Fibroblast of the conjunctiva (primary cell): ENCODE measurements around the gene ONECUT3.

Experiments used
- DNase-seq: peaks from one replicate; pipeline ENCODE4 v3.0.0-alpha.2; 2010; ENCODE audit warnings: low read depth

ONECUT3 gene

DNA sequence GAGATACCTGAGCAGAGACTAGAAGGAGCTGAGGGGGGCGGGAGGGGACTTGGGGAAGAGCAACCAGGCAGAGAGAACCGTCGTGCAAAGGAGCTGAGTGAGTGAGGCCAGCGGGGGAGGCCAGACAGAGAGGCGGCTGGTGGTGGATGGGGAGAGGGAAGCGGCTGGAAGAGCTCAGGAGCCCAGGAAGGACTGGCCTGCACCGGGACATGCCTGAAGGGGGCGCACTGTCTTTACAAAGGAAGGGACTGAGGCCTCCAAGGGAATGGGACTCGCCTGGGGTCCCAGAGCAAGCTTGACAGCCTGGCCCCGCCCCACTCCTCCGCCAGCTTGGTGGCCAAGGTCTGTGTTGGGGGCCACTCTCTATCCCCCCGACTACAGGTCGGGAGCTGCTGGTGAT lies 14.9 kb downstream of the ONECUT3 start:
- DNase-seq: no peak

DNA sequence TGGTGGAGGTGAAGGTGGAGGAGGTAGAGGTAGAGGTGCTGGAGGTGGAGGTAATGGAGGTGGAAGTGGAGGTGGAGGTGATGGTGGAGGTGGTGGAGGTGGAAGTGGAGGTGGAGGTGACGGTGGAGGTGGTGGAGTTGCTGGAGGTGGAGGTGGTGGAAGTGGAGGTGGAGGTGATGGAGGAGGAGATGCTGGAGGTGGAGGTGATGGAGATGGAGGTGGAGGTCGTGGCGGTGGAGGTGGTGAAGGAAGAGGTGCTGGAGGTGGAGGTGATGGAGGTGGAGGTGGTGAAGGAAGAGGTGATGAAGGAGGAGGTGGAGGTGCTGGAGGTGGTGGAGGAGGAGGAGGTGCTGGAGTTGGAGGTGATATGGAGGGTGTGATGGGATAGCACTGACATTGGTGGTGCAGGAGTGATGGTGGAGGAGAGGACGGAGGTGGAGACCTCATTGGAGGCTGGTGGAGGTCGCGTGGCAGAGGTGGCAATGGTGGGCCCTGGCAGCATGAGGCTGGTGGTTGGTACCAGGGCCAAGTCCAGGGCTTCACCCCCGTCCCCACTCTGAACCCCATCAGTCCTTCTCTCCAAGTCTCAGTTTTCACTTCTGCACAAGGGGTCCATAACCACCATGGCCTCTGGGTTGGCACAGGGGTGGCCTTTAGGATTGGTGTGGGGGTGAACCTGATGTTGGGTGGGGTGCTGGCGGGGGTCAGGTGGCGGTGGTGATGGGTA lies 15.8 kb downstream of the ONECUT3 start:
- no peak for DNase-seq

DNA sequence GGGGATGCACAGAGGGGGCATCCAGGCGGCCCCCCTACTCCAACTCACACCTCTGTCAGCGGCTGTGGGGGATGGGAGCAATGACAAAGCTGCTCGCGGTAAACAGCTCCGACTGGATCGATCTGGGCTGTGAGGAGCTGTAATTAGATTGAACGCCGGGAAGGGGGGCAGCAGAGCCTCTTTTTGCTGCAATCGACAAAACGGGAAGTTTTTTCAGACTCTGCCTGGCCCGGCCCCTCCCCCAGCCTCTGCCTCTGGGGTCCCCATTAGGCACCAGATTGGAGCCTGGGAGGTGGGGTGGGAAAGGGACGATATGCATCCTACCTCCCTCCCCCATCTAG lies 16.3 kb downstream of the ONECUT3 start:
- no peak for DNase-seq

DNA sequence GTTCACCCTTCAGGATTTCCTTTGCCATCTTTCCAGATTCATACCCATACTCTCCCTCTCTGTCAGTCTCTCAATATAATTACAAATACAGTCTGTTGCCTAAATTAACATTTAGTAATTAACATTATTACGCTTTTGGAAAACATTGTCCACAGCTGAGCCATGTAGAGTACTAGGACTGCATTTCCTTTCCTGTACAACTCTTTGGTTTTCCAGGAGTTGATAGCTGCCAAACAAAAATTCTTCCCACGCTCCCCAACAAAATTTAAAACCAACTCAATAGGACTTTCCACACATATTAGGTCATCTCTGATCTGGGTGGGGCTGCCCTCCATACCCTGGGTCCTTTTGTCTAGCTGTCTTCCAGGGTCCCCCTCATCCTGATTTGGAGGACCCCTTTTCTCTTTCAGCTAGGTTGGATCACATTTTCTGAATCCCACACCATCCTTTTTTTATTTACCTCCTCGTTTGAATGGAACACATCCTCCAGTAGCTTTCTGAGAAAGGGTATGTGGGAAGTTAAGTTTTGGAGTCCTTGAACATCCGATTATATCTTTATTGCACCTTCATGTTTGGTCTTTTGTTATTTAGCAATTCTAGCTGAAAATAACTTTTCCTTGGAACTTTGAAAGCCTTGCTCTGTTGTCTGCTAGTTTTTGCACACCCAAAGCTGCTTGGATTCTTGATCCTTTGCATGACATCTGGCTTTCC lies 17.7 kb downstream of the ONECUT3 start:
- no peak for DNase-seq

DNA sequence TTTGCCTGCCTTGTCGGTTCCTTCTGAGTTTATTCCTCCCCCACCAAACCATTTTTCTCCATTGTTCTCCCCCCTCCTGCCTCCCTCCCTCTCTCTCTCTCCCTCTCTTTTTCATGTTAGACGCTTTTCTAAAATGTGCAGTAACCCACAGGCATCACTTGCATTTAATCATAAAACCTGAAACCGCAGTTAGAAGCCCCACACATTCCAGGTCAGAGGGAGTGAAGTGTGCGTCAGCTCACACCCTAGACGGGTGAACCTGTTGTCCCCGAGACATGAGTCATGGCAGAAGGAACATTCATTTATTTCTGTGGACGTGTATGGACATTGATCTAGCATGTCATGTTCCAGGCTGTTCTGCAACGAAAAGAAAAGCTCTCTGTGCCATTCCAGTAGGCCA lies 19.9 kb downstream of the ONECUT3 start:
- DNase-seq: no peak

DNA sequence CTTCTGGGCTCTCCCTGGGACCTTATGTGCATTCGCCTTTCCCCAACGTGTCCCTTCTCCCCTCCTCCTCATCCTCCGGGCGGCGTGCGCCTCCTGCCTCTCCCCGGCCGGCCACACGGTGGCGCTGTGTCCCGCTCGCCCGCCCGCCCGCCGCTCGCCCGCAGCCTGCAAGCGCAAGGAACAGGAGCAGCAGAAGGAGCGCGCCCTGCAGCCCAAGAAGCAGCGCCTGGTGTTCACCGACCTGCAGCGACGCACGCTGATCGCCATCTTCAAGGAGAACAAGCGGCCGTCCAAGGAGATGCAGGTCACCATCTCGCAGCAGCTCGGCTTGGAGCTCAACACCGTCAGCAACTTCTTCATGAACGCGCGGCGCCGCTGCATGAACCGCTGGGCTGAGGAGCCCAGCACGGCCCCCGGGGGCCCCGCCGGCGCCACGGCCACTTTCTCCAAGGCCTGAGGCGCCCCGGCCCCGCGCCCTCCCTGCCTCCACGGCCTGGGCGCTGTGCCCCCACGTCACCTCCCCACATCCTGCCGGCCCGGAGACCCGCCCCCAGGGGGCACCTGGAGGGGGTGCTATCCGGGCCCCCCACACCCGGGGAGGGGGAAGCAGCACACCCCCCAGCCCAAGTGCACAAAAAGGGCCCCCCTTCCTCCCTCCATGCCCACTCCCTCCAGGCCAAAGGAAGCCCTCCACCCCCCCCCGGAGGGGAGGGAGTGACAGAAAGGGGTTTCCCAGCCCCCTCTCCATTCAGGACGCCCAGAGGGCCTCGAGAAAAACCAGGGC lies 21.9 kb downstream of the ONECUT3 start:
- DNase-seq: no peak

DNA sequence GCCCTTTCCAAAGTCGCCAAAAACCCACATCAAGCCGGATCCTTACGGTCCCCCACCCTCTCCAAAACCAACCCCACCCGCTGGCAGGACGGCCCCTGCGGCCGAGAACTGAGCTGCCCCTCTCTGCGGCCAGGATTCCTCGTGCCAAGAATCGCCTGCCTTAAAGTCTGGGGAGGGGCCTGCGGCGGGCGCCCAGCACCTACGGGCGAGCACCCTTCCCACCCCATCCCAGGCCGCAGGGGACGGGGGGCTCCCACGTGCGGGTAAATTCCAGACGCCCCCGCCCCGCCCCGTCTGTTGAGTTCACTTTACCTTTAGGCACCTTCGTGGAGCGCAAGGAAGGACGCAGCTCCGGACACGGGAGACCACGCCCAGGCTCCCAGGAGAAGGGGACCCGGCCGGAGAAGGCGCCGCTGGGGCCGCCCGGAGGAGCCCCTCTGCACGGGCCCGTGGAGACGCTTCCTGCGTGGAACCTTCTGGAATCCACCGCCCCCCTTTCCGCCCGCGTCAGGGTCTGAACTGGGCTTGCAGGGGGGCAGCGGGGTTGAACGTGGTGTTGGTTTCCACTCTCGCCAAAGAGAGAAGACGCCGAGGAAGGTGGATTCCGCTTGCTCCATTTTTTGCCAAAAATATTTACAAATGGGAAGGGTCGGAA lies 22.8 kb downstream of the ONECUT3 start:
- no peak for DNase-seq

DNA sequence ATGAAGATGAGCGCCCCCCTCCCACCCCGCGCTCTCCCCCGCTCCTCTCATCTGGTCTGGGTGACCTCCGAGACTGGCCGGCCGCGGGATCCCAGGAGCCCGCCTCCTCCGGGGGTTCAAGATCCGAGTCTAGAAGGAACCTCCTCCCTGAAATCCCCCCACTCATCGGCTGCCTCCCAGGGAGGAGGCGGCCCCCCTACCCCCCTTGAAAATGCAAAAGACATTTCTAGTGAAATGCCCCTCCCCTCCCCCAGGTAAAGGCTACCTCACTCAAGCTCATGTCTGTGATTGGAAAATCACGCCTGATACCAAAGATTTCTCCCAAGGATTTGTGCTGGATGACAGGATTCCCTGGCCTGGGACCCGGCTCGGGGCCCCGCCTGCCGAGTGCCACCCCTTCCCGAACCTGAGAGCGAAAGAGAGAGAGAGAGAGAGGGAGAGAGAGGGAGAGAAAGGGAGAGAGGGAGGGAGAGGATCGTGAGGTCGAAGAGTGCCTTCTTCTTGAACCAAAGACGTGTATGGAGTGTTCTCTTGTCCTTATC lies 23.4 kb downstream of the ONECUT3 start:
- no peak for DNase-seq

DNA sequence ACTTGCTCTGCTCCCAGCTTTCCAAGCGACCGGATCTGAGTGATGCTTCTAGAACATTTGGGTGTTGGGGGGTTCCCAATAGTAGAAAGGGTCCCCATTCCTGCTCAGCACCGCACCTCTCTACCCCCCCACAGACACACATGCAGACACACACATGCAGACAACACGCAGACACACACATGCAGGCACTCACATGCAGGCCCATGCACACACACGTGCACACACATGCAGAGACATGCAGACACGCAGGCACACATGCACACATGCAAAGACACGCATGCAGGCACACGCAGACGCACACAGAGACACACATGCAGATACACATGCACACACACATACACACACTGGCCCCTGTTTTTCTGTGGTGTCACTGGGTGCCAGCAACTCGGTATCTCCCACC lies 23.8 kb downstream of the ONECUT3 start:
- DNase-seq: no peak

DNA sequence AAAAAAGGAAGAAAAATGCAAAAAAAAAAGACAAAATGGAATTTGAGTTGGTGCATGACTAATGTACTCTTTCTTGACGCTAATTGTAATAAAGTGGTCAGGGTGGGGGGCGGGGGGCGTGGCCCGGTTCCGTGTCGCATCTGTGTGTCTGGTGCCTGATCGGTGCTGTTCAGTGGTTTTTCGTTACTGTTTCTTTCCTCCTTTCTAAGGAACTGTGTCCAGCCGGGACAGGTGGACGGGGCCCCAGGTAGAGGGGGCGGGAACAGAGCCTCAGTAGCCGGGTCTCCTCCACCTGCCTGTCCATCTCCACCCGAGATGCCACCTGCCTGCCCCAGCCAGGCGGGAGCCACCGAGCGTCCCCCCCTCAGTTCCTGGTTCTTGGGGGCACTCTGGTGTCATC lies 26.3 kb downstream of the ONECUT3 start:
- DNase-seq: no peak

DNA sequence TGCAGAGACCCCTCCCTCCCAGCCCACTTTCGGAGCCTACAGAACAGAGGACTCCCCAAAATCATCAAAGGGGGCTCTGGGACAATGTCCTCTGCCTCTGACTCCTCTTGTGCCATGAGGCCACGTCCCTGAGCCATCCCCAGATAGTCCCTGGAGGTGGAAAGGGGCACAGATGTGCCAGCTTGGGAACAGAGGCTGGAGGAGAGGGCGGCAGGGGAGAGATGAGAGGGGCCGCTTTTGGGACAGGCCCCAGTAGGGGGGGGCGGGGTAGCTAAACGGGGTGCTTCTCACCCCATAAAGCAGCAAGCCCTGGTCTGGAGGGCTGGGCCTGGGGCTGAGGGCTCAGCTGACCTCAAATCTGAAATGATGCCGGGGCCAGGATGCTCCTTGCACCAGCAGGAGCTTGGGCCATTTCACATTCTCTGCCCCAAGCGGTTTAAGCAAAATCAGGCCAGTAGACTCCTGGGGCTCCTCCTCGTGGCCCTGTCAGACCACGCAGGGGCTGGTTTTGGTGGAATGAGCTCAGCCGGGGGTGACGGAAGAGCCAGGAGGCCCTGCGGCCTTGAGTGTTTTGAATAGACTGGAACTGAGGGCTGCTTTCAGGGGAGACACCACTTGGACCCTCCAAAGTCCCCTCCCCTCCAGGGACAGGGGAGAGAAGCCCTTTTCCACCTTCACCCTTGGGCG lies 27.1 kb downstream of the ONECUT3 start:
- no peak for DNase-seq

DNA sequence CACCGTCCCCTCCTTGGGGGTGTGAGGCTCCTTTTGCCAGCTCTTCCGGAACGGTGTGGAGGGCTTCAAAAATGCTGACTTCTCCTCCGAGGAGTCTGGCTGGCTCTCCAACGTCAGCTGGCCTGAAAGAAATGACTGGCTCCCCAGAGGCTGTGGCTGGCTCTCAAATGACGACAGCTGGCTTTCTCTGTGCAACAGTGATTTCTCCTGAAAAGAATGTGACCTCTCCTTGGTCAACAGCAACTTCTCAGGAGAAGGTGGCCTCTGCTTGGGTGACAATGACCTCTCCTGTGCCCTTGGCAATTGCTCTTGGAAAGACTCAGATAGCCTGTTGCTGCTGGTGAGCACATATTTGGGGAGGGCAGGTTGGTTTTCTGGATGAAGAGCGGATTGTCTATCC lies 29.2 kb downstream of the ONECUT3 start:
- no peak for DNase-seq

DNA sequence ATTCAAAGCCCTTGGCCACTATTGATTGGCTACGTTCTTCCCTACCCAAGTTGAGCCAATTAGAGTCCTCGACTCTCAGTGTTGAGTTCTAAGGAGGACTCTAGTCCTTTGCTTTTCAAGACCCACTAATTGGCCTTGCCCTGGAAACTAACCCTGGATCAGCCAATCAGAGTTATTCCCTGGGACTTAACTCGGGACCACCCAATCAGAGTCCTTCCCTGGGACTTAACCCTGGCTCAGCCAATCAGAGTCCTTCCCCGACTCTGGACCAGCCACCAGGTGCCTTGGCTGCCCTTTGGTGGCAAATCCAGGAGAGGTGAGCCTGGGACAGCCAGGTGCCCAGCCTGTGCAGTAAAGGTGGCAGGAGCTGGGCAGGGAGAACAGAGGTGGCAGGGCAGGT lies 30.0 kb downstream of the ONECUT3 start:
- DNase-seq: no peak

DNA sequence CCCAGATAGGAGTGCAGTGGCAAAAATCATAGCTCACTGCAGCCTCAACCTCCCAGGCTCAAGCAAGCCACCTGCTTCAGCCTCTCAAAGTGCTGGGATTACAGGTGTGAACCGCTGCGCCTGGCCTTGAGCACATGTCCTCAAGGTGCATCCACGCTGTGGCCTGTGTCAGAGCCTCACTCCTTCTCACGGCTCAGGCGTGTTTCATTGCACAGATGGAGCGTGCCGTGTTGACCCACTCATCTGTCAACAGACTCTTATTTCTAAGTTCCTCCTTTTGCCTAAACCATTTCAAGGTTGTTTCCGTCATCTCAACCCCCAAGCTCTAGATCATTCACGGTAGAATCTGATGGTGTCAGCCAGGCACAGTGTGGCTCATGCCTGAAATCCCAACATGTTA lies 30.6 kb downstream of the ONECUT3 start:
- no peak for DNase-seq

DNA sequence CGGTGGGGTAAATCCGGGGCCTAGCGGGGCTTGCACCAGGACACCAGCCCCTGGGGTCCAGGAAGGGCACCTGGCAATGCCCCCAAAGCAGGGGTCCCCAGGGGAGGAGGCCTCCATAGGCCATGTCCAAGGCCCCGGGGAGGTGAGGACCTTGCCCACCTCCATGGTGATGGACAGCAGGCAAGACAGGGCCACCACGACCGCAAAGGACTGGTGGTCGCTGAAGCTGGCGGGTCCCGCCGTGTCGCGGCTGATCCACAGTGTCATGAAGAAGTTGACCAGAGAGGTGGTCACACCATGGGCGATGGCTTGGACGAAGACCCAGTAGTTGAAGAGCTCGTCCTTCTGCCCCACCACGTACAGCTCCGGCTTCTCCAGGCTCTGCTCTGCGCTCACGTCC lies 32.0 kb downstream of the ONECUT3 start:
- DNase-seq: no peak

DNA sequence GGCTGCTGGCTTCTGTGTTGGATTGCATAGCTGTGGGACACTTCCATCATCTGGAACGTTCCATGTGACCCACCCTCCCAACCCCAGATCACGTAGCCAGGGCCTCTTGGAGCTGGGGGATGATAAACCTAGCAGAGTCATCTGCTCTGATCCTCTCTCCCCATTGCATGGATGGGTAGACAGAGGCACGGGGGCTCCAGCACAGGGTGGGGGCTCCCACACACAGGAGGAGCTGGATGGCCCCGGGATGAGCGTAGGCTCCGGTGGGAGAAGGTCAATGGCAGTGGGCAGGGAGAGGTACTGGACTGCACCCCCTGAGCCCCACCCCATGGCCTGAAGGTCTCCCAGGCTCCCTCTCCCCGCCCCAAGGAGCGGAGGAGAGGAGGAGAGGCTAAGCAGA lies 33.4 kb downstream of the ONECUT3 start:
- no peak for DNase-seq

DNA sequence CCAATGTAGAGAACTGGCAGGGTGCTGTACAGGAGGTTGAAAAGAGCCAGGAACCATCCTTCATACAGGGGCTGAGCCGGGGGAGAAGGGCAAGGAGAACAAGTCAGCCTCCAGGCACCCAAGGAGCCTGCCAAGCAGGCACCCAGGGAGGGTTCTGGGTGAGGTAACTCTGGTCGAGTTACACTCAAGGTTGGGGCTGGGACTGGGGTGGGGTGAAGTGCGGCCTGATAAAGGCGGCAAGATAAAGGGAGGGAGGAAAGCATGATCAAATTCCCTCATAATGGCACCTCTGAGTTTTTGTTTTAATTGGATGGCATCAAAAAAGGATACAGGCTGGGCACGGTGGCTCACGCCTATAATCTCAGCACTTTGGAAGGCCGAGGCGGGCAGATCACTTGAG lies 33.8 kb downstream of the ONECUT3 start:
- DNase-seq: no peak

DNA sequence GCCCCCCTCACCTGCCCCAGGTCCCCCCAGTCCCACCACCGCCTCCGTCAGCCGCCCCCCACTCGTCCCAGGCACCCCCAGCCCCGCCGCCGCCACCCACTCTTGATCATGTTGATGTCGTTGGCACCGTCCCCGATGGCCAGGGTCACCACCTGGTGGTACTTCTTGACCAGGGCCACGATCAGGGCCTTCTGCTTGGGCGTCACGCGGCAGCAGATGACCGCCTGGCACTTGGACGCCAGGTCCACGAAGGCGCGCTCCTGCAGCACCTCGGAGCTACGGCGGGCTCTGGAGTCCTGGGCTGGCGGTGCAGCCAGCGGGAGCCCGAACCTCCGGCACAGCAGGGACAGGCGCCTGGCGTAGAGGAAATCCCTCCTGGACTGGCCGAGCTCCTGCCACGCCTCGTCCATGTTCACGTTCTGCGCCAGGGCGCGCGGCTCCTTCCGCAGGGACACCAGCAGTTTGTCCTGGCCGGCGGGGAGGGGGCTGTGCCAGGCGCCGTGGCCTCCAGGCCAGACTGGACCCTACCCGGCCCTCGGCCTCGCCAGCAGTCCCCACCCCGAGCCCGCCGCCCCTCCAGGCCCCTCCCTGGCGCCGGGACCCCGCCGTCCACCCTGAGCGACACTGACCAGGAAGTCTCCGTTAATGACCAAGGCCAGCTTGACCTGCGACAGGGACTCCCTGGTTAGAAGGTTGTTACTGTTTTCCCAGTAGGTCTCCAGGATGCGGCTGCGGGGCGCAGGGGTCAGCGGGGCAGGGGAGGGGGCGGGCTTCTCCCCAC lies 36.1 kb downstream of the ONECUT3 start:
- DNase-seq: no peak

DNA sequence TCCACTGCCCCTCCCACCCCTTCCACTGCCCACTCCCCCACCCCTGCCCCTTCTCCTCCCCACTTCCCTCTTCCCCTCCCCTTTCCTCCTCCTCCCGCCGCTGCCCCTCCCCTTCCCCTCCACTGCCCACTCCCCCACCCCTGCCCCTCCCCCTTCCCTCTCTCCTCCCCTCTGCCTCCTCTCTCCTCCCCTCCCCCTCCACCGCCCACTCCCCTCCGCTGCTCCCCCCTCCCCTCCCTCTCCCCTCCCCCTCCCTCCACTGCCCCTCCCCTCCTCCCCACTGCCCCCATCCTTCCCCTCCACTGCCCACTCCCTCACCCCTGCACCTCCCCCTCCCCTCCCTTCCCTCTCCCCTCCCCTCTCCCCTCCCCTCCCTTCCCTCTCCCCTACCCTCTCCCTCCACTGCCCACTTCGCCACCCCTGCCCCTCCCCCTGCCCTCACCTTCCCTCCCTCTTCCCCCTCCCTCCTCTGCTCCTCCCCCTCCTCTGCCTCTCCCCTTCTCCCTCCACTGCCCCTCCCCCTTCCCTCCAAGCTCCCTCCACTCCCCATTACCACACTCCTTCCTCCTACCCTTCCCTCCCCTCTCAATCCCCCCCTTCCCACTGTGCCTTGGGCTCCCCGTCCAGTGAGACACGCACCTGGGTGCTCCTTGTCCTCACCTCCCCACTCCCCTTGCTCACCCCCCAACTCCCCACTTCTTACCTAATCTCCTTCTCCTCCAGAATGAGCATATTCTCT lies 36.9 kb downstream of the ONECUT3 start:
- DNase-seq: no peak

DNA sequence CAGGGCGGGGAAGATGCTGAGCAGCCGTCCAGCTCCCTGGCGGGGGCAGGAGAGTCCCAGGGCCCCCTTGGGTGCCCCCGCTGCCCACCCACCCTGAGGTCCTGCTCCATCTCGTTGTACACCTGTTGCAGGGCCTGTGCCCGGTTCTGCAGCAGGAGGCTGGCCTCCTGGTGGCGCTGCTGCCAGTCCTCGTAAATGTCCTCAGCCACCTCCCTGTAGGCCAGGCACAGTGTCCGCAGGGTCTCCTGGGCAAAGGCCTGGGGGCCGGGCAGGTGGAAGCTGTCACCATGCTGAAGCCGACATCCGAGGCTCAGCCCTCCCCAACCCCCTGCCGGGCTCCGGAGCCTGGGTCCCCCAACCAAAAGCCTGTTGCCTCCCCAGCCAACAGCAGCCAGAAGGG lies 38.6 kb downstream of the ONECUT3 start:
- DNase-seq: no peak
